HepG2 (cell line): ENCODE results near the gene SEC14L6. TPM values are rescaled to one million over a fixed set of nuclear protein-coding genes. Genes with fewer than 3 reads are reported as not detected.

Source experiments
- CSRNP2 ChIP-seq: sonication (generic); formaldehyde crosslinking; conservative IDR thresholded peaks from 2 replicates; pipeline ENCODE4 v1.8.0; 2022; ENCODE audit warnings: low read depth, missing genetic modification reagents
- ETV6 ChIP-seq: sonication (generic); formaldehyde crosslinking; conservative IDR thresholded peaks from 2 replicates; pipeline ENCODE4 v1.4.0; 2020; ENCODE audit warnings: missing genetic modification reagents
- NFKB2 ChIP-seq: sonication (generic); formaldehyde crosslinking; IDR thresholded peaks from 2 replicates; pipeline ENCODE4 v1.4.0; 2020; ENCODE audit warnings: missing genetic modification reagents, borderline replicate concordance
- PHF5A ChIP-seq: IDR thresholded peaks from one replicate; pipeline ENCODE4 v1.6.1; 2018; ENCODE audit warnings: low read depth, missing genetic modification reagents; ENCODE audit not compliant: unreplicated experiment
- RARG ChIP-seq: sonication (generic); formaldehyde crosslinking; IDR thresholded peaks from 2 replicates; pipeline ENCODE4 v1.4.0; 2020; ENCODE audit warnings: low read depth, mild to moderate bottlenecking, missing genetic modification reagents
- RBAK ChIP-seq: sonication (generic); formaldehyde crosslinking; IDR thresholded peaks from 2 replicates; pipeline ENCODE4 v1.5.1; 2020; ENCODE audit warnings: mild to moderate bottlenecking, missing genetic modification reagents
- TAF1 ChIP-seq: sonication (generic); formaldehyde crosslinking; IDR thresholded peaks from 2 replicates; pipeline ENCODE4 v1.4.0; 2020; ENCODE audit warnings: missing genetic modification reagents
- TBX2 ChIP-seq: sonication (generic); formaldehyde crosslinking; IDR thresholded peaks from 2 replicates; pipeline ENCODE4 v1.5.0; 2020; ENCODE audit warnings: missing genetic modification reagents, mild to moderate bottlenecking, borderline replicate concordance
- ZHX2 ChIP-seq, 2 experiments: sonication (generic) in 1 of 2; formaldehyde crosslinking in 1 of 2; IDR thresholded peaks; 2 replicates each; pipeline versions ENCODE4 v1.6.1 to v1.9.0; 2014 to 2022; ENCODE audit warnings: antibody characterized with exemption in 1 of 2, borderline replicate concordance in 1 of 2, inconsistent platforms in 1 of 2, low read depth in 1 of 2, missing genetic modification reagents in 1 of 2
- ZNF607 ChIP-seq: sonication (generic); formaldehyde crosslinking; IDR thresholded peaks from 2 replicates; pipeline ENCODE4 v1.5.1; 2020; ENCODE audit warnings: missing genetic modification reagents, mild to moderate bottlenecking, borderline replicate concordance
- ZNF629 ChIP-seq: sonication (generic); formaldehyde crosslinking; conservative IDR thresholded peaks from 2 replicates; pipeline ENCODE4 v1.5.0; 2020; ENCODE audit warnings: missing genetic modification reagents
- ZNF687 ChIP-seq: sonication (generic); formaldehyde crosslinking; IDR thresholded peaks from 2 replicates; pipeline ENCODE4 v1.5.1; 2020; ENCODE audit warnings: mild to moderate bottlenecking, missing genetic modification reagents, moderate library complexity
- ZNF746 ChIP-seq: sonication (generic); formaldehyde crosslinking; IDR thresholded peaks from 2 replicates; pipeline ENCODE4 v1.8.0; 2022; ENCODE audit warnings: mild to moderate bottlenecking, missing genetic modification reagents
- ZNF776 ChIP-seq: sonication (generic); formaldehyde crosslinking; IDR thresholded peaks from 2 replicates; pipeline ENCODE4 v1.4.0; 2020; ENCODE audit warnings: mild to moderate bottlenecking, missing genetic modification reagents
- ZUFSP ChIP-seq: sonication (generic); formaldehyde crosslinking; IDR thresholded peaks from 2 replicates; pipeline ENCODE4 v1.9.0; 2021; ENCODE audit warnings: missing genetic modification reagents, mild to moderate bottlenecking, borderline replicate concordance
- polyA plus RNA-seq, 8 experiments: library from polyadenylated mRNA; depleted of rRNA in 3 of 8; stranded (reverse) in 7 of 8; unstranded in 1 of 8; fragments of >200 nt; fragmentation: Illumina TruSeq in 4 of 8; extraction: Trizol in 4 of 8; gene quantifications; 2 replicates each; pipeline versions ENCODE4 v1.2.1 to v1.2.3, GENCODE V29; 2011 to 2016; ENCODE audit warnings: low read depth in 4 of 8, missing spikeins in 1 of 8, mixed read lengths in 1 of 8; ENCODE audit not compliant: insufficient read depth in 1 of 8
- total RNA-seq, 5 experiments: library from RNA; depleted of rRNA; stranded (reverse); fragments of >200 nt; fragmentation: Illumina TruSeq; extraction: Trizol; gene quantifications; 2 replicates each; pipeline ENCODE4 v1.2.3, GENCODE V29; 2016; ENCODE audit warnings: low read depth in 1 of 5

Gene SEC14L6
- total and polyA plus RNA-seq, 2 of the 13 experiments (the other 11 are each of a cell fraction or from before 2014, with no cell fraction given), result 0.09 to 9.3 TPM

GRCh38 chr22:30573594-30574094 is 27.1 kb upstream of the SEC14L6 start (continued):
- TF ChIP-seq ZUFSP (no peak), TAF1 (CRISPR knock-in tag) (0 out of 2 replicates have a peak, but pooled peaks have one; percentile 14), CSRNP2 (CRISPR knock-in tag) (no peak), TBX2 (CRISPR knock-in tag) (no peak), ZNF607 (no peak), RARG (no peak), ZNF776 (0 out of 2 replicates have a peak, but pooled peaks have one; percentile 45), ETV6 (CRISPR knock-in tag) (no peak), NFKB2 (CRISPR knock-in tag) (no peak; the same call in 1 of the 2 replicates), ZHX2 (IDR thresholded peaks at IDR 0.05; ENCODE audit: low read depth) (no peak), ZHX2 (CRISPR knock-in tag; IDR thresholded peaks at IDR 0.05; ENCODE audit: borderline replicate concordance) (no peak), ZNF629 (CRISPR knock-in tag) (0 out of 2 replicates have a peak, but pooled peaks have one; percentile 1), RBAK (CRISPR knock-in tag) (no peak), ZNF687 (CRISPR knock-in tag) (peak; percentile 45), PHF5A (no peak), ZNF746 (CRISPR knock-in tag) (0 out of 2 replicates have a peak, but pooled peaks have one; percentile 49)
